Middle frontal gyrus (tissue), 1 donor: ENCODE measurements around the gene ST6GAL1.

Source experiments
- DNase-seq: peaks from one replicate; pipeline ENCODE4 v3.0.0-alpha.2; 2015; ENCODE audit warnings: low spot score; ENCODE audit errors: extremely low spot score

ST6GAL1 gene

DNA sequence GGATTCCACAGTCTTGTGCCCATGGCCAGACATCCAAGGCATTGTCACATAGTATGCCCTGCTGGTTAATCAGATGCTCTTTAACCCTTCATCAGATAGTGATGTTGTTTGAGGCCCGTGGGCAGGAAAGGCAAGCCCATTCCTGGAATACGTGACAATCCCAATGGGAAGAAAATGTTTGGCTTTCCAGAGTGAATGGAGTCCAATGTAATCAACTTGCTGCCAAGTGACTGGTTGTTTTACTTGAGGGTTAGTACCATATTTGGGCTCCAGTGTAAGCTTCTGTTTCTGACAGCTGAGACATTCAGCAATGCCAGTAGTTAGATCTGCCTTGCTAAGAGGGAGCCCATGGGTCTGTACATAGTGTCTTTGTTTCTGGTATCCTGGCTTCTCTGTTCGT is 177.7 kb downstream of the ST6GAL1 start:
- DNase-seq: no peak

DNA sequence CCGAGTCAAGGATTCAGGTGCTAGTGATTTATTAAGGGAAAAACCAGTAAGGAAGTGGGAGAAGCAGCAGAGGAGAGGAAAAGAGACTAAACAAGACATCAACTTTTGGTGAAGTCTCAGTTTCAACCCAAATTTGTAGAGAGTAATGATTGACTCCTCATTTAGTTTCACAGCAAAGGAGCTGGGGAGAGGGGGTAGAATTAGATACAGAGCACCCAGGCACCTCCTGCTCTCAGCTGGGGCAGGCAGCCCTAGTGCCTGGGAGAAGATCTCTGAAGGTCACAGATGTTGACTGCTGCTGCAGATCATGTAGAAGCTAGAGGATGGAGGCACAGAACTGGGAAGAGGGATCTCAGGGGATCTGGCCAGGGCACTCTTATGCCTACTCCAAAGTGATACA is 179.8 kb downstream of the ST6GAL1 start:
- no peak for DNase-seq

- DNase-seq: no peak
Measured at GRCh38 chr3:187112934-187113793, 182.8 kb downstream of the ST6GAL1 start.

- no peak for DNase-seq
Measured at GRCh38 chr3:187114511-187114910, 184.2 kb downstream of the ST6GAL1 start.

GRCh38 chr3:187120326-187120725 is 190.0 kb downstream of the ST6GAL1 start:
- DNase-seq: no peak

DNA sequence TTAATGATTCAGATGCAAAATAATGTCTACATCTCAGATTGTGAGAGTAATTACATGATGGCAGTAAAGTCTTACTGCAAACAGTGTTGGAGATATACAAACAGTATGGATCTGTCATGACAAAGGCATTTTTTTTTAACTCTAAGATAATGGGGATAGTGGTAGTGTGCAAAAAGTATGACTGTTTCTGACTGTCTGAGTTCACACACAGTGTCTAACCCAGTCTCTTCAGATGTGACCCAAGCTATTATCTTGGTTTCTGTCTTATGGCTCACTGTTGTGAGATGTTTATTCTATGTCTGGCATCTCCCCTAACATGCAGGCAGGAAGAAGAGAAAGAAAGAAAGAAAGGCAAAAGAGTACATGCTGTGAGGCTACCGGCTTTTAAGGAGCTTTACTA is 191.9 kb downstream of the ST6GAL1 start:
- DNase-seq: no peak

GRCh38 chr3:187125319-187126031 is 195.1 kb downstream of the ST6GAL1 start:
- no peak for DNase-seq
